HepG2 (cell line): Measurements from ENCODE around the gene CLN6. TPM values are rescaled to one million over a fixed set of nuclear protein-coding genes. Genes with fewer than 3 reads are reported as not detected.
A peak's percentile ranks its signal among the peaks of the same experiment; 100 is the strongest.

ENCODE experiments used
- ATAC-seq: fragments of 200-7000 bp; cut with Tn5 transposase; 3 replicates; pipeline ENCODE4 v1.9.1; 2020; ENCODE audit warnings: mild to moderate bottlenecking, moderate library complexity
- BruUV-seq: library from RNA; stranded (reverse); fragments of 400-500 nt; replicated peaks from 2 replicates; lab custom pipeline; 2021; lab: Mats Ljungman, UMichigan
- CTCF ChIA-PET: fragments of 300-600 bp; formaldehyde crosslinking; extraction: SDS; loops from one replicate; lab custom pipeline; 2021; ENCODE audit warnings: low total read pairs, inconsistent platforms, low intra/inter-chr PET ratio; lab: Yijun Ruan, JAX
- POLR2A ChIA-PET: fragments of 350-600 bp; sonication (Branson Sonifier 250); formaldehyde crosslinking; loops from one replicate; lab custom pipeline; 2020; ENCODE audit warnings: antibody characterized with exemption, inconsistent platforms; lab: Yijun Ruan, JAX
- DNase-seq: peaks from one replicate; pipeline ENCODE4 v3.0.0-alpha.2; 2015; ENCODE audit warnings: low spot score
- FAIRE-seq: peaks from 3 replicates; lab custom pipeline; 2011; peaks lifted over from hg19 to GRCh38; lab: Jason Lieb, UNC
- H2AFZ ChIP-seq: one replicate; pipeline ENCODE4 v1.6.1; 2011; ENCODE audit warnings: low read length, inconsistent platforms
- H3K27ac ChIP-seq: fragments of 300-600 bp; 3 replicates; pipeline ENCODE4 v1.8.0; 2011; ENCODE audit warnings: mixed run types, mild to moderate bottlenecking, mixed read lengths, low read length, inconsistent platforms; ENCODE audit not compliant: insufficient read depth; ENCODE audit errors: extremely low read length
- H3K27me3 ChIP-seq, 2 experiments: fragments of 200-600 bp in 1 of 2; 2 replicates in 1 of 2; 3 replicates in 1 of 2; pipeline versions ENCODE4 v1.6.0 to v1.8.0; 2011; ENCODE audit warnings: low read length in 2 of 2, mild to moderate bottlenecking in 2 of 2, moderate library complexity in 2 of 2, inconsistent platforms in 1 of 2; ENCODE audit not compliant: insufficient read depth in 2 of 2, control insufficient read depth in 1 of 2
- H3K36me3 ChIP-seq, 2 experiments: fragments of 200-600 bp in 1 of 2; replicated peaks in 1 of 2; 2 replicates in 1 of 2; 3 replicates in 1 of 2; pipeline versions ENCODE4 v1.5.1 to v1.8.0; 2011; ENCODE audit warnings: low read length in 2 of 2, inconsistent platforms in 1 of 2; ENCODE audit not compliant: insufficient read depth in 2 of 2, control insufficient read depth in 1 of 2
- H3K4me1 ChIP-seq: 2 replicates; pipeline ENCODE4 v1.5.1; 2012; ENCODE audit warnings: low read length, inconsistent platforms; ENCODE audit not compliant: insufficient read depth
- H3K4me2 ChIP-seq: 2 replicates; pipeline ENCODE4 v1.6.0; 2011; ENCODE audit warnings: low read depth, low read length, inconsistent platforms
- H3K4me3 ChIP-seq, 3 experiments: fragments of 200-600 bp in 1 of 3; sonication (generic), shearing (Covaris generic) in 1 of 3; replicated peaks in 1 of 3; 2 replicates each; pipeline ENCODE4 v1.5.1; 2011 to 2016; ENCODE audit warnings: low read length in 3 of 3, inconsistent platforms in 2 of 3, low read depth in 2 of 3, mild to moderate bottlenecking in 2 of 3, control low read depth in 1 of 3, mixed read lengths in 1 of 3; ENCODE audit not compliant: insufficient read depth in 1 of 3
- H3K79me2 ChIP-seq: one replicate; pipeline ENCODE4 v1.6.1; 2011; ENCODE audit warnings: low read length, inconsistent platforms; ENCODE audit not compliant: insufficient read depth
- H3K9ac ChIP-seq: 2 replicates; pipeline ENCODE4 v1.6.0; 2011; ENCODE audit warnings: mild to moderate bottlenecking, low read depth, low read length, inconsistent platforms; ENCODE audit not compliant: insufficient read depth
- H3K9me3 ChIP-seq: 2 replicates; pipeline ENCODE4 v1.5.1; 2012; ENCODE audit warnings: mild to moderate bottlenecking, low read length
- H4K20me1 ChIP-seq: 2 replicates; pipeline ENCODE4 v1.6.0; 2011; ENCODE audit warnings: inconsistent platforms, mild to moderate bottlenecking, low read length, moderate library complexity; ENCODE audit not compliant: insufficient read depth
- EEA1 ChIP-seq: sonication (generic); formaldehyde crosslinking; IDR thresholded peaks from 2 replicates; pipeline ENCODE4 v1.5.1; 2020; ENCODE audit warnings: mild to moderate bottlenecking, missing genetic modification reagents, borderline replicate concordance
- HNF4A ChIP-seq: sonication (generic); formaldehyde crosslinking; IDR thresholded peaks from 2 replicates; pipeline ENCODE4 v1.4.0; 2020; ENCODE audit warnings: missing genetic modification reagents
- KDM5A ChIP-seq: fragments of 200-600 bp; sonication (generic); IDR thresholded peaks from 2 replicates; pipeline ENCODE4 v1.7.0; 2018; ENCODE audit warnings: antibody characterized with exemption, mild to moderate bottlenecking, low read length, borderline replicate concordance
- NR2C2 ChIP-seq: sonication (generic); formaldehyde crosslinking; IDR thresholded peaks from 2 replicates; pipeline ENCODE4 v1.4.0; 2020; ENCODE audit warnings: missing genetic modification reagents, mild to moderate bottlenecking, moderate library complexity, borderline replicate concordance
- PITX1 ChIP-seq: sonication (generic); formaldehyde crosslinking; IDR thresholded peaks from 2 replicates; pipeline ENCODE4 v1.5.1; 2020; ENCODE audit warnings: mild to moderate bottlenecking, missing genetic modification reagents
- PLRG1 ChIP-seq: fragments of 450-650 bp; conservative IDR thresholded peaks from 2 replicates; pipeline ENCODE4 v1.6.1; 2016
- RAD21 ChIP-seq: fragments of 450-650 bp; formaldehyde crosslinking; IDR thresholded peaks from 2 replicates; pipeline ENCODE4 v1.5.0; 2020; ENCODE audit warnings: mild to moderate bottlenecking
- RARA ChIP-seq: IDR thresholded peaks from 2 replicates; pipeline ENCODE4 v1.6.1; 2016; ENCODE audit warnings: missing genetic modification reagents, missing compliant biosample characterization
- SKI ChIP-seq: fragments of 450-650 bp; IDR thresholded peaks from one replicate; pipeline ENCODE4 v1.6.1; 2018; ENCODE audit warnings: mild to moderate bottlenecking; ENCODE audit not compliant: partially characterized antibody
- TFE3 ChIP-seq: IDR thresholded peaks from 2 replicates; pipeline ENCODE4 v1.6.1; 2016
- ZIK1 ChIP-seq: sonication (generic); formaldehyde crosslinking; IDR thresholded peaks from 2 replicates; pipeline ENCODE4 v1.5.0; 2020; ENCODE audit warnings: mild to moderate bottlenecking, low read depth, missing genetic modification reagents, borderline replicate concordance
- ZNF33B ChIP-seq: sonication (generic); formaldehyde crosslinking; IDR thresholded peaks from 2 replicates; pipeline ENCODE4 v1.5.1; 2020; ENCODE audit warnings: mild to moderate bottlenecking, missing genetic modification reagents
- ZNF619 ChIP-seq: sonication (generic); formaldehyde crosslinking; IDR thresholded peaks from 2 replicates; pipeline ENCODE4 v1.4.0; 2020; ENCODE audit warnings: mild to moderate bottlenecking, missing genetic modification reagents
- ZNF691 ChIP-seq: sonication (generic); formaldehyde crosslinking; IDR thresholded peaks from 2 replicates; pipeline ENCODE4 v1.4.0; 2020; ENCODE audit warnings: missing genetic modification reagents, low read depth, mild to moderate bottlenecking, borderline replicate concordance
- WGBS: methylation state at CpG from one replicate; pipeline ENCODE4 v1.1.6; 2017; ENCODE audit warnings: low lambda C conversion rate; 5-methylcytosine and 5-hydroxymethylcytosine counted together
- in situ Hi-C: cut with HindIII; loops from 2 replicates; pipeline ENCODE4 v1.10.0; 2017; ENCODE audit warnings: low pct_unique_long_range_greater_than_20kb; ENCODE audit not compliant: extremely low pct_ligation_motif_present
- intact Hi-C: fragments of 100-400 bp; cut with micrococcal nuclease; formaldehyde crosslinking; loops from one replicate; pipeline ENCODE4 v1.10.0; 2022; ENCODE audit not compliant: unreplicated experiment
- polyA plus RNA-seq, 8 experiments: library from polyadenylated mRNA; depleted of rRNA in 3 of 8; stranded (reverse) in 7 of 8; unstranded in 1 of 8; fragments of >200 nt; fragmentation: Illumina TruSeq in 4 of 8; extraction: Trizol in 4 of 8; gene quantifications; 2 replicates each; pipeline versions ENCODE4 v1.2.1 to v1.2.3, GENCODE V29; 2011 to 2016; ENCODE audit warnings: low read depth in 4 of 8, missing spikeins in 1 of 8, mixed read lengths in 1 of 8; ENCODE audit not compliant: insufficient read depth in 1 of 8
- total RNA-seq, 5 experiments: library from RNA; depleted of rRNA; stranded (reverse); fragments of >200 nt; fragmentation: Illumina TruSeq; extraction: Trizol; gene quantifications; 2 replicates each; pipeline ENCODE4 v1.2.3, GENCODE V29; 2016; ENCODE audit warnings: low read depth in 1 of 5
- TF ChIP-seq, protein P1 (sequence below): sonication (generic); formaldehyde crosslinking; IDR thresholded peaks from 2 replicates; pipeline ENCODE4 v1.8.1; 2023; ENCODE audit warnings: mild to moderate bottlenecking, moderate library complexity, missing genetic modification reagents
- TF ChIP-seq, protein P2 (sequence below): fragments of 450-650 bp; IDR thresholded peaks from 2 replicates; pipeline ENCODE4 v1.6.1; 2017
- TF ChIP-seq, protein P3 (sequence below): sonication (generic); formaldehyde crosslinking; IDR thresholded peaks from 2 replicates; pipeline ENCODE4 v1.5.0; 2020; ENCODE audit warnings: missing genetic modification reagents, mild to moderate bottlenecking, borderline replicate concordance

Gene CLN6
- total and polyA plus RNA-seq, 2 of the 13 experiments (the other 11 are each of a cell fraction or from before 2014, with no cell fraction given), result 24.9 to 27.1 TPM

- H3K9me3 ChIP-seq, result no peaks in the 10 kb centered on the region
- no peaks in the 10 kb centered on the region; the same call in 1 of the 2 replicates for H4K20me1 ChIP-seq
- CTCF ChIA-PET, result no interaction called here
- ATAC-seq (no peak), DNase-seq (no peak), FAIRE-seq (no peak)
- H3K4me3 ChIP-seq, result no peak overlapping the region
- H3K4me2 ChIP-seq, result no peak overlapping the region
- peaks cover 2 to 7% of the 10 kb centered on the region in 2 experiments; a peak in 3 of 5 replicates for H3K36me3 ChIP-seq
- no peak overlapping the region for H3K27ac ChIP-seq
- H3K79me2 ChIP-seq, result peaks cover 64% of the 10 kb centered on the region
- no peak overlapping the region for H2AFZ ChIP-seq
- WGBS, result 41% methylated on average over 3 of the region's 3 CpGs
- in situ Hi-C loops, result no loop called here
- H3K27me3 ChIP-seq, result no peaks in the 10 kb centered on the region; a peak in 1 of 5 replicates
- BruUV-seq, result no TSS peak
- peaks cover 40% of the 10 kb centered on the region for H3K4me1 ChIP-seq
- intact Hi-C loops, result no loop called here
- POLR2A ChIA-PET, result interaction anchor here (0.7 kb wide), 1 partner anchor 493 kb away, joined by 5 read pairs; no protein-coding TSS in a partner anchor
- no peak overlapping the region for H3K9ac ChIP-seq
- TF ChIP-seq NR2C2 (CRISPR knock-in tag) (peak; percentile 43; the same call in 1 of the 2 replicates), ZNF33B (no peak), HNF4A (0 out of 2 replicates have a peak, but pooled peaks have one; percentile 38), ZIK1 (no peak), RARA (0 out of 2 replicates have a peak, but pooled peaks have one; percentile 9), KDM5A (no peak), SKI (no peak), ZNF691 (no peak), PITX1 (CRISPR knock-in tag) (no peak), RAD21 (no peak), TFE3 (CRISPR knock-in tag) (no peak), ZNF619 (CRISPR knock-in tag) (no peak), EEA1 (CRISPR knock-in tag) (no peak), PLRG1 (no peak)
- TF ChIP-seq, protein P1, sequence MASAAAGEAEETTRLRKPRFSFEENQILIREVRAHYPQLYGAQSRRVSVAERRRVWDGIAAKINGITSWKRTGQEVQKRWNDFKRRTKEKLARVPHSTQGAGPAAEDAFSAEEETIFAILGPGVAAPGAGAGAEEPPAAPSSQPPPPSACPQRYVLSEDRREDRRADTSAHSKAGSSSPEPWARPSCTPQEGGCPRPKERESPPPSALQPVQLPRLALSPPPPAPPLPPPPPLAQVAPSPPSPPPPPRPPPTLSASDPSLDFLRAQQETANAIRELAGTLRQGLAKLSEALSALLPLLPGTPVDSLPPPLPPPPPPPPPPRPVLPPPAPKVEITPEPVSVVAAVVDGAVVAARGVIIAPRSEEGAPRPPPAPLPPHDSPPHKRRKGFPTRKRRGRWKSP (CRISPR knock-in tag), result no peak
- TF ChIP-seq, protein P2, sequence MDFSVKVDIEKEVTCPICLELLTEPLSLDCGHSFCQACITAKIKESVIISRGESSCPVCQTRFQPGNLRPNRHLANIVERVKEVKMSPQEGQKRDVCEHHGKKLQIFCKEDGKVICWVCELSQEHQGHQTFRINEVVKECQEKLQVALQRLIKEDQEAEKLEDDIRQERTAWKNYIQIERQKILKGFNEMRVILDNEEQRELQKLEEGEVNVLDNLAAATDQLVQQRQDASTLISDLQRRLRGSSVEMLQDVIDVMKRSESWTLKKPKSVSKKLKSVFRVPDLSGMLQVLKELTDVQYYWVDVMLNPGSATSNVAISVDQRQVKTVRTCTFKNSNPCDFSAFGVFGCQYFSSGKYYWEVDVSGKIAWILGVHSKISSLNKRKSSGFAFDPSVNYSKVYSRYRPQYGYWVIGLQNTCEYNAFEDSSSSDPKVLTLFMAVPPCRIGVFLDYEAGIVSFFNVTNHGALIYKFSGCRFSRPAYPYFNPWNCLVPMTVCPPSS, result no peak
- TF ChIP-seq, protein P3, sequence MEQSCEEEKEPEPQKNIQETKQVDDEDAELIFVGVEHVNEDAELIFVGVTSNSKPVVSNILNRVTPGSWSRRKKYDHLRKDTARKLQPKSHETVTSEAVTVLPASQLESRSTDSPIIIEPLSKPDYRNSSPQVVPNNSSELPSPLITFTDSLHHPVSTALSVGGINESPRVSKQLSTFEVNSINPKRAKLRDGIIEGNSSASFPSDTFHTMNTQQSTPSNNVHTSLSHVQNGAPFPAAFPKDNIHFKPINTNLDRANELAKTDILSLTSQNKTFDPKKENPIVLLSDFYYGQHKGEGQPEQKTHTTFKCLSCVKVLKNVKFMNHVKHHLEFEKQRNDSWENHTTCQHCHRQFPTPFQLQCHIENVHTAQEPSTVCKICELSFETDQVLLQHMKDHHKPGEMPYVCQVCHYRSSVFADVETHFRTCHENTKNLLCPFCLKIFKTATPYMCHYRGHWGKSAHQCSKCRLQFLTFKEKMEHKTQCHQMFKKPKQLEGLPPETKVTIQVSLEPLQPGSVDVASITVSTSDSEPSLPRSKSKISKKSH (CRISPR knock-in tag), result no peak
These were observed 5.4 kb downstream of the CLN6 start for GRCh38 chr15:68224108-68224507.
